KOPT-K1 (cell line): Measurements from ENCODE around the gene CIP2A.

Source experiments
- H3K27ac ChIP-seq: fragments of 200-600 bp; sonication (generic); 2 replicates; pipeline ENCODE4 v1.5.1; 2016; ENCODE audit warnings: antibody characterized with exemption, mild to moderate bottlenecking, low read depth, low read length; ENCODE audit not compliant: poor library complexity, severe bottlenecking
- H3K36me3 ChIP-seq: fragments of 200-600 bp; sonication (generic); 2 replicates; pipeline ENCODE4 v1.5.1; 2017; ENCODE audit warnings: antibody characterized with exemption, mild to moderate bottlenecking, low read length, moderate library complexity; ENCODE audit not compliant: insufficient read depth
- H3K9me3 ChIP-seq: fragments of 200-600 bp; sonication (generic); 2 replicates; pipeline ENCODE4 v1.5.1; 2017; ENCODE audit warnings: antibody characterized with exemption, low read length, mild to moderate bottlenecking; ENCODE audit not compliant: insufficient read depth, poor library complexity, severe bottlenecking

The CIP2A gene

GRCh38 chr3:108509871-108510270 is 79.4 kb downstream of the CIP2A start:
- Histone ChIP-seq H3K9me3 (no peaks in the 10 kb centered on the region), H3K36me3 (no peaks in the 10 kb centered on the region), H3K27ac (no peak overlapping the region)

- Histone ChIP-seq H3K27ac (no peak overlapping the region), H3K9me3 (no peaks in the 10 kb centered on the region), H3K36me3 (no peaks in the 10 kb centered on the region)
These were observed 80.0 kb downstream of the CIP2A start for GRCh38 chr3:108509263-108509662.

DNA sequence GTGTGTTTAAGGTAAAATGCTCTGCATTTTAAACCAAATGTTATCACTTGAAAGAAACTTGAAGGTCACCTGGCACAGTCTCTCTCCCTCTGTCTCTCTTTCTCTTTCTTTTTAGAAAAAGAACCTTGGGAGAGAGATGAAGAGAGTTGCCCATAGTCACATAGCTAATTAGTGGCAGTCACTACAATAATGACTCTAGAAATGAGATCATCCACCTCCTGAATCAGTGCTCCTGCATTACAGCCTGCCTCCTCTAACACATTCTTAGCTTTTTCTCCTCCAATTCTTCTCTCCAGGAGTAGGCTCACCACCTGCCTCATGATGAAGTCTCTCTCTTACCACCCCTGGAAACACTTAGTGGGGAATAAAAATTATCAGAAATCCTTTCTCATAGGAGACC is 81.3 kb downstream of the CIP2A start:
- no peaks in the 10 kb centered on the region for H3K36me3 ChIP-seq
- no peaks in the 10 kb centered on the region for H3K9me3 ChIP-seq

DNA sequence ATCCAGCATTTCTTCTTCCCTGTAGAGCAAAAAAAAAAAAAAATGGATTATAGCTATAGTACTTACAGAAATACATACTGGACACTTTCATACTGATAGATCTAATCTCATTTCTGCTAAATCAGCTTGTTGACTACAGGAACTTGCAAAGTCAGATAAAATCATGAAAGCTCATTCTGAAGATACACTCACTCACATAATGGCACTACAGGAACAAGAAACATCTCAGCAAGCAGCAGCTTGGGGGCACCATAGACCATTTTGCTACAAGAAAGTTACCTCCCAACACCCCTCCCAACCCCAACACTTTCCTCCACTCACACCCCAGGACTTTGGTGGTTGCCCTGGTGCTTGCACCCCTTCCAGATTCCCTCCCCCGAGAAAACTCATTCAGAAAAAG is 83.4 kb downstream of the CIP2A start:
- Histone ChIP-seq H3K27ac (no peak overlapping the region), H3K9me3 (no peaks in the 10 kb centered on the region), H3K36me3 (no peaks in the 10 kb centered on the region)

More for the DNA sequence above, 81.3 kb downstream of the CIP2A start:
- H3K27ac ChIP-seq = no peak overlapping the region

- Histone ChIP-seq H3K9me3 (no peaks in the 10 kb centered on the region), H3K36me3 (no peaks in the 10 kb centered on the region), H3K27ac (no peak overlapping the region)
These were observed 85.5 kb downstream of the CIP2A start for GRCh38 chr3:108503722-108504121.

GRCh38 chr3:108501535-108501934 is 87.7 kb downstream of the CIP2A start:
- H3K9me3 ChIP-seq = no peaks in the 10 kb centered on the region
- no peaks in the 10 kb centered on the region for H3K36me3 ChIP-seq
- H3K27ac ChIP-seq = no peak overlapping the region

DNA sequence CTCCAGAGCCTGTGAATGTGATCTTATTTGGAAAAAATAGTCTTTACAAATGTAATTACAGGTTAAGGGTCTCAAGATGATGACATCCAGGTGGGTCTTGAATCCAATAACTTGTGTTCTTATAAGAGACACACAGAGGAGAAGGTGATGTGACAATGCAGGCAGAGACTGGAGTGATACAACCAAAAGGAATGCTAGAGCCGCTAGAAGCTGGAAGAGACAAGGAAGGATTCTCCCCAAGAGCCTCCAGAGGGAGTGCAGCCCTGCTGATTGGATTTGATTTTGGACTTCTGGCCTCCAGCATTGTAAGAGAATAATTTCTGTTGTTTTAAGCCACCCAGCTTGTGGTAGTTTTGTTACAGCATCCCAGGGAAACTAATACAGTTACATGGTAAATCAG is 88.5 kb downstream of the CIP2A start:
- no peaks in the 10 kb centered on the region for H3K36me3 ChIP-seq

More for the DNA sequence above, 88.5 kb downstream of the CIP2A start:
- H3K9me3 ChIP-seq = no peaks in the 10 kb centered on the region
- H3K27ac ChIP-seq = no peak overlapping the region
